HEK293T (cell line): Measurements from ENCODE around the gene MTMR6.

Source experiments
- CTCF ChIA-PET: fragments of 350-600 bp; formaldehyde crosslinking; extraction: SDS; loops from one replicate; lab custom pipeline; 2021; ENCODE audit warnings: antibody characterized with exemption, inconsistent platforms; lab: Yijun Ruan, JAX
- POLR2A ChIA-PET: fragments of 350-600 bp; formaldehyde crosslinking; extraction: SDS; loops from one replicate; lab custom pipeline; 2020; ENCODE audit warnings: antibody characterized with exemption, inconsistent platforms; lab: Yijun Ruan, JAX
- DNase-seq: peaks from one replicate; pipeline ENCODE4 v3.0.0; 2012; ENCODE audit warnings: mixed read lengths; ENCODE audit errors: extremely low spot score
- ARNT ChIP-seq: fragments of 450-650 bp; IDR thresholded peaks from 2 replicates; pipeline ENCODE4 v1.6.1; 2017; ENCODE audit warnings: mild to moderate bottlenecking
- BHLHE40 ChIP-seq: fragments of 450-650 bp; IDR thresholded peaks from 2 replicates; pipeline ENCODE4 v1.6.1; 2016; ENCODE audit warnings: mild to moderate bottlenecking, moderate library complexity, borderline replicate concordance
- CTBP1 ChIP-seq: fragments of 450-650 bp; IDR thresholded peaks from 2 replicates; pipeline ENCODE4 v1.6.1; 2016; ENCODE audit warnings: borderline replicate concordance
- ELF4 ChIP-seq: fragments of 450-650 bp; IDR thresholded peaks from 2 replicates; pipeline ENCODE4 v1.6.1; 2017; ENCODE audit warnings: antibody characterized with exemption
- FOXA1 ChIP-seq: fragments of 450-650 bp; IDR thresholded peaks from 2 replicates; pipeline ENCODE4 v1.6.1; 2016; ENCODE audit warnings: mild to moderate bottlenecking
- FOXK2 ChIP-seq: fragments of 450-650 bp; IDR thresholded peaks from 2 replicates; pipeline ENCODE4 v1.6.1; 2016; ENCODE audit warnings: mild to moderate bottlenecking
- FOXM1 ChIP-seq: fragments of 450-650 bp; IDR thresholded peaks from 2 replicates; pipeline ENCODE4 v1.6.1; 2017; ENCODE audit warnings: mild to moderate bottlenecking, borderline replicate concordance
- HDGF ChIP-seq: fragments of 450-650 bp; IDR thresholded peaks from 2 replicates; pipeline ENCODE4 v1.6.1; 2017; ENCODE audit warnings: antibody characterized with exemption, borderline replicate concordance
- L3MBTL2 ChIP-seq: fragments of 450-650 bp; conservative IDR thresholded peaks from 2 replicates; pipeline ENCODE4 v1.6.1; 2016; ENCODE audit warnings: mild to moderate bottlenecking
- LEF1 ChIP-seq: fragments of 450-650 bp; IDR thresholded peaks from 2 replicates; pipeline ENCODE4 v1.6.1; 2017; ENCODE audit warnings: mild to moderate bottlenecking, borderline replicate concordance
- NFRKB ChIP-seq: fragments of 450-650 bp; IDR thresholded peaks from 2 replicates; pipeline ENCODE4 v1.6.1; 2016; ENCODE audit warnings: mild to moderate bottlenecking, moderate library complexity
- SP1 ChIP-seq: fragments of 450-650 bp; IDR thresholded peaks from 2 replicates; pipeline ENCODE4 v1.6.1; 2017
- SUZ12 ChIP-seq: fragments of 450-650 bp; IDR thresholded peaks from 2 replicates; pipeline ENCODE4 v1.6.1; 2016; ENCODE audit warnings: mild to moderate bottlenecking
- TARDBP ChIP-seq: fragments of 450-650 bp; IDR thresholded peaks from 2 replicates; pipeline ENCODE4 v1.6.1; 2016
- ZNF384 ChIP-seq: fragments of 450-650 bp; IDR thresholded peaks from 2 replicates; pipeline ENCODE4 v1.6.1; 2016
- TF ChIP-seq, protein P1 (sequence below): fragments of 450-650 bp; IDR thresholded peaks from 2 replicates; pipeline ENCODE4 v1.6.1; 2016

The MTMR6 gene

DNA sequence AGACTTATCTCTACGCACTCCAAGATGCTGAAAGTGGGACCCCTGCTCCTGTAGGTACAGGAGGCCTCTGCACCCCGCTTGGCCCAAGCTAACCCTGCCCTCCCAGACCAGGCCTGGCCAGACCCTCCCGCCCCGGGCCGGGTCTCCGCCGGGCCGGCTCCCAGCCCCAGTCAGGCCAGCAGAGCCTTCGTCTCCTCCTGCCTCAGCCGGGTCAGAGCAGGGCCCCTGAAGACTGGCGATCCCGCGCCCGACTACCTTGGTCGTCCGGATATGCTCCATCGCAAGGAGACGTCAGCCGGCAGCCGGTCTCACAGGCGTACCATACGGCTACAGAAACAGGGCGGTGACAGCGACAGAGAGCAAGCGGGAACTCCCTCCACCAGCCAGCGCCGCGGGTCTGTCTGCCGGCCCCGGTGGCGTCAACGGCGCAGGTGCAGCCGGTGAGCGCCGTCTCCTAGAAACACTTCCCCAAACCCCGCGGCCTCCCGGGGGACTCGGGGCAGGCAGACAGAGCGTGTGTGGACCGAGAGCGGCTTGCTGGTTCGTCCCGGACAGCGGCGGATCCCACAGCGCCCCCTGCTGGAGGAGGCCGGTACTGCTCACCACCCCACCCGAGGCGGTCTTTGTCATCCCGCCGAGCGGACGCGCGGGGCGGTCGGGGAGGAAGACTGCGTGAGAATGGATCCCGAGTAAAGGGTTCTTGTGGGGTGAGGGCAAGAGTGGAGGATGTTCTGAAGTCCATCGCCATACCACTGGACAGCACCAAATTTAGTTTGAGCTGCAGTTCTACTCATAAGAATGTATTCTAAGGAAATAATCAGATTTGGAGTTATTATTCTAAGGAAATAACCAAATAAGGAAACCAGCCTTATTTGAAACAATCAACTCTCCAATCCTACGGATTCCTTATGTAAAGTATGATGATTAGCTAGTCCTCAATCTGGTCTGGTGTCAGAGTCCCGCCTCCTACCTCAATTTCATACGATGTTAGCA lies at the start of gene MTMR6:
MTMR6 (minus strand) TSS at position 520 of the 993 bp plus-strand sequence; CDS start at position 279, 241 bp downstream.
- POLR2A ChIA-PET: no interaction called here
- CTCF ChIA-PET: interaction anchor here (0.6 to 0.8 kb wide), 2 partner anchors 11 to 115 kb away, joined by 3 read pairs; partner anchors contain the start of gene AMER2
- DNase-seq: peak; percentile 81

DNA sequence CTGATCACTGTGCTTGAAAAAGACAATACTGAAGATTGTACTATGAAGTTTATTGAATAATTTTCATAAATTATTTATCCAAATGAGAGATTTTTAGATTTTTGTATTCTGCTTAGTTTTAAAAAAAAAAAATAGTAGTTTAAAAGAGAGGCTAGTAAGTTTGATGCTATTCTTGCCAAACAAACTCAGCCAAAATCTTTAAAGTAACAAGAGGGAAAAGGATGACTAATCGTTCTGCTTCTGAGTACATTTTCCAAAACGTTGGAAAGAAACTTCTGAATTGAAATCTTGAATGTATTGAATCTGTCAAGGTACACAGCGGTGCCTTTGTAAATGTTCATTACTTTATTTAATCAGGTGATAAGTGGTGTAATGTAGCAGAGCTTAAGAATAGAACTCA lies 48.6 kb upstream of the MTMR6 start:
- no peak for DNase-seq
- CTCF ChIA-PET: no interaction called here
- POLR2A ChIA-PET: no interaction called here
- TF ChIP-seq SUZ12 (no peak), HDGF (no peak), SP1 (no peak), L3MBTL2 (no peak), NFRKB (no peak), LEF1 (no peak), FOXA1 (no peak), CTBP1 (no peak), ARNT (no peak), FOXK2 (no peak), FOXM1 (no peak)
- TF ChIP-seq, protein P1, sequence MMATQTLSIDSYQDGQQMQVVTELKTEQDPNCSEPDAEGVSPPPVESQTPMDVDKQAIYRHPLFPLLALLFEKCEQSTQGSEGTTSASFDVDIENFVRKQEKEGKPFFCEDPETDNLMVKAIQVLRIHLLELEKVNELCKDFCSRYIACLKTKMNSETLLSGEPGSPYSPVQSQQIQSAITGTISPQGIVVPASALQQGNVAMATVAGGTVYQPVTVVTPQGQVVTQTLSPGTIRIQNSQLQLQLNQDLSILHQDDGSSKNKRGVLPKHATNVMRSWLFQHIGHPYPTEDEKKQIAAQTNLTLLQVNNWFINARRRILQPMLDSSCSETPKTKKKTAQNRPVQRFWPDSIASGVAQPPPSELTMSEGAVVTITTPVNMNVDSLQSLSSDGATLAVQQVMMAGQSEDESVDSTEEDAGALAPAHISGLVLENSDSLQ: no peak

More for the DNA sequence above, at the start of gene MTMR6:
- TF ChIP-seq FOXK2 (no peak), LEF1 (no peak), BHLHE40 (no peak), HDGF (no peak), SUZ12 (no peak), NFRKB (no peak), ARNT (no peak), CTBP1 (no peak), FOXA1 (no peak), SP1 (no peak), TARDBP (no peak)
- TF ChIP-seq, protein P1: no peak

DNA sequence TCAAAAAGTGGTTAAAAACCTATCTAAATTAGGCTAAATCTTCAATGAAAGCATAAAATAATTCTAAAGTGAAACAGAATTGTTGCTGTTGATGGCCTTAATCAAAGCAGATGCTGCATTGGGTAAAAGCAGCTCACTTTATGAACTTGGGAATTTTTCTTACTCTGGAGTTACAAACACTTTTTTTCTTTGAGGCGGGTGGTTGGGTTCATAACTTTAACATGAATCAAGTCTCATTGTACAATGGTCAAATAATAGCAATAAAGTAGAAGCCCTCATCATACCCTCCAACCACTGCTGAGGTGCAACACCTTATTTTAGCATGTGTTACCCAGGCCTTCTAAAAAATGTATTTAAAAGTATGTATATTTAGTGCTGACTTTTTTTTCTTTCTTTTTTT lies 43.3 kb upstream of the MTMR6 start:
- ChIA-PET POLR2A (no interaction called here), CTCF (no interaction called here)
- DNase-seq: no peak
- TF ChIP-seq CTBP1: no peak
- TF ChIP-seq, protein P1: no peak
- no peak for TF ChIP-seq NFRKB

DNA sequence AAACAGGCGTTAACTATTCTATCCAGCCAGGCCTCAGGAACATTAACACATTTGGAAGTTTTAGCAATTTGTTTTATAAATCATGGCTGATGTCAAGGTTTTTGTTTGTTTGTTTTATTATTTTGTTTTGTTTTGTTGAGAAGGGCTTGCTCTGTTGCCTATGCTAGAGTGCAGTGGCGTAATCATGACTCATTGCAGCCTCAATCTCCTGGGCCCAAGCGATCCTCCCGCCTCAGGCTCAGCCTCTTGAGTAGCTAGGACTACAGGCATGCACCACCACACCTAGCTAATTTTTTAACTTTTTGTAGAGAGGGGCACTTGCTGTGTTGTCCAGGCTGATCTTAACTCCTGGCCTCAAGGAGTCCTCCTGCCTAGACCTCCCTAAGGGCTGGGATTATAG lies 42.4 kb upstream of the MTMR6 start:
- ChIA-PET CTCF (no interaction called here), POLR2A (no interaction called here)
- DNase-seq: no peak
- no peak for TF ChIP-seq NFRKB
- no peak for TF ChIP-seq ZNF384
- TF ChIP-seq L3MBTL2: no peak
- no peak for TF ChIP-seq FOXK2
- TF ChIP-seq CTBP1: no peak
- TF ChIP-seq, protein P1: no peak
- no peak for TF ChIP-seq HDGF
- no peak for TF ChIP-seq ELF4
- no peak for TF ChIP-seq SP1
- TF ChIP-seq ARNT: no peak
- no peak for TF ChIP-seq SUZ12

DNA sequence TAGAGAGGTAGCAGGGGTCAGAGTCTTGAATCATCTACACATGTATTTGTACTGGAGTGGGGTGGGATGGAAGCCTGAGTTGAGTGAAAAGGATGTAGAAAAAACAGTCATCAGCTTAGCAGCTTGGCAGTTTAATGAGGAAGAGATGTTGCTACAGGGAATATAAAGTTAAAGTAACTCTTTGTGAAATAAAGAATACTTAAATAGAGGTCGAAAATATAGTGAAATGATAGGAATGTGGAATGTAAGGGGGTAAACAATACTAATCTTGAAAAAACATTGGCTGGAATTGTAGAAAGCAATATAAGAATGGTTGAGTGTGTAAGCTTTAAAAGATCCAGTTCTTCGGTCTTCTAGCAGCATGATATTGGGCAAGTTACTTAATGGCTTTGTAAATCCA lies 36.8 kb upstream of the MTMR6 start:
- TF ChIP-seq FOXA1 (no peak), ARNT (no peak), HDGF (no peak), LEF1 (no peak), FOXM1 (no peak), SP1 (no peak), TARDBP (no peak), BHLHE40 (no peak), L3MBTL2 (no peak), FOXK2 (no peak), CTBP1 (no peak), NFRKB (no peak), SUZ12 (no peak), ZNF384 (no peak), ELF4 (no peak)
- TF ChIP-seq, protein P1: no peak
- CTCF ChIA-PET: no interaction called here
- POLR2A ChIA-PET: no interaction called here
- DNase-seq: no peak
